ENCODE data around the gene BRAF. TPM values are rescaled to one million over a fixed set of nuclear protein-coding genes. Genes with fewer than 3 reads are reported as not detected.
A peak's percentile ranks its signal among the peaks of the same experiment; 100 is the strongest.
"Not testable (repeated sequence)": the region's sequence is repeated elsewhere in the genome, so short reads cannot be mapped to it uniquely, and the experiment has no call there.

BRAF gene
- total RNA-seq, 1 donor from 2014 or later, result 77.2 TPM

DNA sequence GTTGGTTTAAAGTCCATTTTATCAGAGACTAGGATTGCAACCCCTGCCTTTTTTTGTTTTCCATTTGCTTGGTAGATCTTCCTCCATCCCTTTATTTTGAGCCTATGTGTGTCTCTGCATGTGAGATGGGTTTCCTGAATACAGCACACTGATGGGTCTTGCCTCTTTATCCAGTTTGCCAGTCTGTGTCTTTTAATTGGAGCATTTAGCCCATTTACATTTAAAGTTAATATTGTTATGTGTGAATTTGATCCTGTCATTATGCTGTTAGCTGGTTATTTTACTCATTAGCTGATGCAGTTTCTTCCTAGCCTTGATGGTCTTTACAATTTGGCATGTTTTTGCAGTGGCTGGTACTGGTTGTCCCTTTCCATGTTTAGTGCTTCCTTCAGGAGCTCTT lies 212.3 kb downstream of the BRAF start:
- DNase-seq (ENCODE audit: low spot score), result not testable (repeated sequence)

DNA sequence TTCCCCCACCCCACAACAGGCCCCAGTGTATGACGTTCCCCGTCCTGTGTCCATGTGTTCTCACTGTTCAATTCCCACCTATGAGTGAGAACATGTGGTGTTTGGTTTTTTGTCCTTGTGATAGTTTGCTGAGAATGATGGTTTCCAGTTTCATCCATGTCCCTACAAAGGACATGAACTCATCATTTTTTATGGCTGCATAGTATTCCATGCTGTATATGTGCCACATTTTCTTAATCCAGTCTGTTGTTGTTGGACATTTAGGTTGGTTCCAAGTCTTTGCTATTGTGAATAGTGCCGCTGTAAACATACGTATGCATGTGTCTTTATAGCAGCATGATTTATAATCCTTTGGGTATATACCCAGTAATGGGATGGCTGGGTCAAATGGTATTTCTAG lies 216.0 kb downstream of the BRAF start:
- not testable (repeated sequence) for DNase-seq (ENCODE audit: low spot score)

DNA sequence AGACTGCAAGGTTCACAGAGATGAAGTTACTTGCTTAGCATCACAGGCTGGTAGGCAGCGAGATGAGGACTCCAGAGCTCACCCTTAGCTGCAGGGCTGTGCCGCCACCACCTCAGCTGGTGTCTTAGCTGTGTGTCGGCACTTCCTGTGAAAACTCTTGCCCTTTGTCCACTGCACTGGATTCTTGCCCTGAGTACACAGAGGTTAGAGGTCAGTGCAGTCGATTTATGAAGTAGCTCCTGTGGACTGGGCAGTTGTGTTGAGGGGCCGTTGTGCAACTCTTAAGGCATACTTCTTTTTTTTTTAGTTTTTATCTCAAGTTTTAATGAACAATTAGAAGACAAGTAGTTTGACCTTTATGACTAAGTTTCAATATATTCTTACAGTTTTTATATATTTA lies 217.6 kb downstream of the BRAF start:
- DNase-seq (ENCODE audit: low spot score), result no peak

DNA sequence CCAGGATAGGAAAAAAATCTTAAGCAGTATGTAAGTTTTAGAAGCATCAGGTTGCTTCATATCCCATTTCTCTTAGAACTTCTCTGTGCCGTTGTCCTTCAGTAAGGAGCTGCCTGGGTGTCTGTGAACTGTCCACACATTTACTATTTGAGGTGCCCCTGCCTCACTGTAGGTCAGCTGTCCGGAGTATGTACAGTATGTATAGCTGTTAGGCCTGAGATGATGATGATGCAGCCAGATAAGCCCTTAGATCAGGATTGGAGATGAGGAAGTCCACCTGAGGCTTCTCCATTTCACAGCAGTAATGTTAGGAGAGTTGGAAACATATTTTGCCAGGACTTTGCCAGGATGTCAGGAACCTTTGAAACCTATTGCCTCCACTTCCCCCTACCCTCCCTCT lies 220.5 kb downstream of the BRAF start:
- DNase-seq (ENCODE audit: low spot score), result no peak

DNA sequence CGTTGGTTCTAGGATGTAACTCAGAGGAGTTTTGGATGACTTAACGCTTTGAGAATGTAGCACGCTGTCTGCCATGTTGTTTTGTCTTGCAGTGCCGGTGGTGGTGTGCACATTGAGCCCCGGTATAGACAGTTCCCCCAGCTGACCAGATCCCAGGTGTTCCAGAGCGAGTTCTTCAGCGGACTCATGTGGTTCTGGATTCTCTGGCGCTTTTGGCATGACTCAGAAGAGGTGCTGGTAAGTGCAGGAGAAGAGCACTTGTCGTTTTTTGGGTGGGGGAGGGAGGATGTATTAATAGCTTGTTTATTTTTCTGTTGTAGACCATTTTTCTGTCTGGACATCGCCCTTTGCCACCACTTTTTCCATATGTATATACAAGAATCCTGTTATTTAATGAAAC lies 222.0 kb downstream of the BRAF start:
- no peak for DNase-seq (ENCODE audit: low spot score)

DNA sequence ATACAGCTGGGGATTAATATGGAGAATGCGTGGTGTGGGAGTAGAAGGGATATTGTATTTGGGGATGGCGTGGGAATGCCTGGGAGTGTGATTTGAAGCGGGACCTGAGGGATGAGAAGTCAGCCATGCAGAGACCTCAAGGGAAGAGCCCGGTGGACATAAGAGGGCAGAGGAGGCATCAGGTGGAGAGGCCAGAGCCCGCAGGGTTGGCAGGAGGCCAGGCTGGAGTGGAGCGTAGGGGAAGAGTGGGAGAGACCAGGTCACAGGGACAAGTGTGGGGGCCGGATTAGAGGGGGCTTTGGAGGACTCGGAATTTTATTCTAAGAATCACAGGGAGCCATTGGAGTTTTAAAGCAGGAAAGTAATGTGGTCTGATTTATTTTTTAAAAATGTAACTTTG lies 226.3 kb downstream of the BRAF start:
- DNase-seq (ENCODE audit: low spot score), result no peak

DNA sequence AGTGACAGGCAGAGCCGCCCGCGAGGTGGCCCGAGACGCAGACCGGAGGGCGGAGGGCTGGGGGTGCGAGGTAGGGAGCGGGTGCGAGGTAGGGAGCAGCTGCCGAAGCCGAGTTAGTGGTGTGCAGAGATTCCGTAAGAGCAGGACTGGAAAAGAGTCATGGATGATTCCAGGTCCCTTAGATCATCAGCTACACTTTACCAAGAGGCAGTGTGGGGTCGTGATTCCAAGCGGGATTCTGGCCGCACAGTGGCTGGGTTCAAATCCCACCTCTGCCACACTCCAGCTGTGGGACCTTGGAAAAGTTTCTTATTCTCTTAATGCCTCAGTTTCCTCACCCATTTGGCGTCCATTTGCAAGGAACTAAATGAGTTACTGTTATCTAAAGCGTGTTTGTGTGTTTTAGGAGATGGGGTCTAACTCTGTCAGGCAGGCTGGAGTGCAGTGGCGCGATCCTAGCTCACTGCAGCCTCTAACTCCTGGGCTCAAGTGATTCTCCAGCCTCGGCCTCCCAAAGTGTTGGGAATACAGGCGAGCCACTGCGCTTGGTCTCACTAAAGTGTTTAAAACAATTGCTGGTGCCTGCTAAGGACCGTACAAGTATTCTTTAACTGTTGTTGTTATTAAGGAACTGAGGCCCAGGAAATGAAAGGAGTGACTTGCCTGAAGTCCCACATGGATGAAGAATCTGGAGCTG lies 227.1 kb downstream of the BRAF start:
- no peak for DNase-seq (ENCODE audit: low spot score)

DNA sequence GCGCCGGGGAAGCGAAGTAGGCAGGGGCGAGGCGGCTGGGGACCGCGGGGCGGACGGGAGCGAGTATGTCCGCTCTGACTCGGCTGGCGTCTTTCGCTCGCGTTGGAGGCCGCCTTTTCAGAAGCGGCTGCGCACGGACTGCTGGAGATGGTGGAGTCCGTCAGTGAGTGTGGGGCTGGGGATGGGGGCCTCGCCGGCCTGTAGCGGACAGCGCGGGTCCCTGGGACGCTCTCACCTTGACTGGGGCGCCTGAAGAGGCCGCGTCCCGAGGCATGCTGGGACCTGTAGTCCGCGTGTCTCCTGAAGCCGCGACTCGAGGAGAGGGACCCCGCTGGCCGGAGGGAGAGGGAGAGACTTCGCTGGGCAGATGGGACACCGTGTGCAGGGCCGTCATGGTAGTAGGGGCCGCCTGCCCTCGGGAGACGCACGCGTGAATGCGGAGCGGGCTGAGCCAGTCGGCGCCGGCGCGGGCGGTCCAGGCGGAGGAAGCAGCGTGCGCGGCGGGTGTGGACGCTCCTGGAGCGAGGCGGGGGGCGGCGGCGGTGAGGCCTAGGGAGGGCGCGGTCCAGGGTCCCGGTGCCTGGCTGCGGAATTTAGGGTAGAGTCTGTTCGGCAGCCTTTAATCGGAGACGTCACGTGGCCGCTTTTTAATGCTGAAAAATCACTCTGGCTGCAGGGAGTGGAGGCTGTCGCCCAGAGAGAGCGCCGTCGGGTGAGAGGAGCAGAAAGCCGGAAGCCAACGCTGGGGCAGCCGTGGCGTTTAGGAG lies 227.9 kb downstream of the BRAF start, which contains the start of gene NDUFB2:
Gene NDUFB2 (plus strand): TSS at position 29 of the 767 bp plus-strand sequence. CDS start 37 bp downstream, at position 66.
- peak; percentile 74 for DNase-seq (ENCODE audit: low spot score)

DNA sequence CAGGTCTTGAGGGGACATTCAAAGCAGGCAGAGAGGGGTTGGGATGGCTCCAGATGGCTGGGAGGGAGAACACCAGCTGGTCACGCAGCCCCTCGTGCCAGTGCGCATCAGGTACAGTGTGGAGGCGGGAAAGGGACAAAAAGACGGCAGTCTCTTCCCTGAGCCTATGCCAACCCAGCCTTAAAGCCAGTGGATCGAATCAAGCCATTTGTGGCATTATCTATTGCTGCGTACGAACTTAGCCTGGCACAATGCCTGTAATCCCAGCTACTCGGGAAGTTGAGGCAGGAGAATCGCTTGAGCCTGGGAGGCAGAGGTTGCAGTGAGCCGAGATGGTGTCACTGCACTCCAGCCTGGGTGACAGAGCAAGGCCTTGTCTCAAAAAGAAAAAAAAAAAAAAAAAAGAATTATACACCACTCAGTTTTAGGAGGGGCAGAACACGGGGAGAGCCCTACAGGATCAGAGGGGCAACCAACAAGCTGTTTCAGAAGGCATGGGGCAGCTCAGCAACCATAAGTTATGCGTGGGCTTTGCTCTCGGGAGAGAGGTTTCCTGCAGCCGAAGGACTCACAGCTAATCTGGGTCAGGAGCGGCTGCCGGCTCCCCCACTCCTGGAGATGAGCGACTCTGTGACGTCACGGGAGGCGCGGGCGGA lies 228.6 kb downstream of the BRAF start:
- peak; percentile 97 for DNase-seq (ENCODE audit: low spot score)

DNA sequence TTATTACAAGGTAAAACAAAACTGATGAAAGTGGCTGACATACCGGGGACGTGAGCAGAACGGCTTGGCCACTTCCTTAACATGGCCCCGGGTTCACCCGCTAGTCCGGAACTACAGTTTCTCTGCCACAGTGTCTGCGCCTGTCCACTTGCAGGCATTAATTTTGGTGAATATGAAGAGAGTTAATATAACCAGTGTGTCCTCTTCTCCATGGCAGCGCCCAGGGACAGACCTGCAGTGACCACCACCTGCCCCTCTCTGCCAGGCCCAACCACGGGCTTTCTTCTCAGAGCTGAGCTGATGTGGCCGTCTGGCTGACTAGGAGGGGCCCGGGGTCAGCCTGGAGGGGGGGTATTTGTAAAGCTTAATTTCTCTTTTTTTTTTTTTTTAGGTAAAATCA lies 229.3 kb downstream of the BRAF start:
- no peak for DNase-seq (ENCODE audit: low spot score)

DNA sequence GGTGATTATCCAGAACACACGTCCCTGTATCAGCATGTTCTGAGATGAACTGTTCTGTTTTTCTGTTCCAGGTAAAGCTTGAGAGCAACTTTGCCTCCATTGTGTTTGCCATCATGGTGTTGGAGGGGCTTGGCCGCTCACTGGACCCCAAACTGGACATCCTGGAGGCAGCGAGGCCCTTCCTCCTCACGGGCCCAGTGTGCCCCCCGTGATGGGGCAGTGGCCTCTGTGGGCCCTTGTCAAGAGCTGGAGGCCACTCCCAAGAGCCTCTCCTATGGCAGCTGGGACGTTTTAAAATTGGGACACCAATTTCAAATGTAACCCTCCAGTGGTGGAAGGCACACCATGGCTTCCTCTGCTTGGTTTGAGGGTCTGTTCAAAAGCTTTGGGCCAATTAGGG lies 230.1 kb downstream of the BRAF start:
- no peak for DNase-seq (ENCODE audit: low spot score)

DNA sequence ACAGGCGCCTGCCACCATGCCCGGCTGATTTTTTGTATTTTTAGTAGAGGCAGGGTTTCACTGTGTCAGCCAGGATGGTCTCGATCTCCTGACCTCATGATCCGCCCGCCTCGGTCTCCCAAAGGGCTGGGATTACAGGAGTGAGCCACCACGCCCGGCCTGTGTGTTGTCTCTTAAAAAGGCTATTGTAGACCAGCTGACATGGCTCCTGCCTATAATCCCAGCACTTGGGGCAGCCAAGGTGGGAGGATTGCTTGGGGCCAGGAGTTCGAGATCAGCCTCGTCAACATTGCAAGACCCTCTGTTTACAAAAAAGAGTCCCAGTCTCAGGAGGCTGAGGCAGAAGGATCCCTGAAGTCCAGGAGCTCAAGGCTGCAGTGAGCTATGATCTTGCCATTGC lies 230.9 kb downstream of the BRAF start:
- not testable (repeated sequence) for DNase-seq (ENCODE audit: low spot score)

DNA sequence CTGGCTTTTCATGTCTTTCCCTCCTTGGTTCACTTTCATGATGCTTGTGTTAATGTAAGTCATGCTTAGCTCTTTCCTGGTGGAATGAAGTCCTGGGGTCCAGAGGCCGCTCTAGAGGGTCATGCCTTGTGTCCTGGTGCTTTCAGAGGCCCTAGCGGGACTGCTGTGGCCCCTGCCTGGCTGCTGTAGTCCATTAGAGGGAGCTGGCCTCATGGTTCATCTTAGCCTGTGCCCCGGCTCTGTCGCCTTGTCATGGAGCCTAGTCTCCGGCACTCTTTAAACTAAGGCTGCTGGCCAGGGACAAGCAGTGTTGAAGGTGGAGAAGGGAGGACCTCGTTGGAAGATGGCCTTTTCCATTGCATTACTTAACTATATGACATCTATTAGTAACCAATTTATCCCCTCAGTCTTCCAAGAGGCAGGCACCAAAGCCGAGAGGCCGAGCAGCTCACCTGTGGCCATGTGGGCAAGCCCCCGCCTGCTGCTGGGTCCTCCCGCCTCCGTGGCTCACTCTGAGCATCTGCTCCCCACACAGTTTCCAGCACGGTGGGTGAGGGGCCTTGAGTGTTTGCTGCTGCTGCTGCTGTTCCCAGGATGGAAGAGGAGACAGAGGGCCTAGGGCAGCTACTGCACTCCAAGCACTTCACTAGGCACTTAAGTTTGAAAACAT lies 233.2 kb downstream of the BRAF start:
- no peak for DNase-seq (ENCODE audit: low spot score)

DNA sequence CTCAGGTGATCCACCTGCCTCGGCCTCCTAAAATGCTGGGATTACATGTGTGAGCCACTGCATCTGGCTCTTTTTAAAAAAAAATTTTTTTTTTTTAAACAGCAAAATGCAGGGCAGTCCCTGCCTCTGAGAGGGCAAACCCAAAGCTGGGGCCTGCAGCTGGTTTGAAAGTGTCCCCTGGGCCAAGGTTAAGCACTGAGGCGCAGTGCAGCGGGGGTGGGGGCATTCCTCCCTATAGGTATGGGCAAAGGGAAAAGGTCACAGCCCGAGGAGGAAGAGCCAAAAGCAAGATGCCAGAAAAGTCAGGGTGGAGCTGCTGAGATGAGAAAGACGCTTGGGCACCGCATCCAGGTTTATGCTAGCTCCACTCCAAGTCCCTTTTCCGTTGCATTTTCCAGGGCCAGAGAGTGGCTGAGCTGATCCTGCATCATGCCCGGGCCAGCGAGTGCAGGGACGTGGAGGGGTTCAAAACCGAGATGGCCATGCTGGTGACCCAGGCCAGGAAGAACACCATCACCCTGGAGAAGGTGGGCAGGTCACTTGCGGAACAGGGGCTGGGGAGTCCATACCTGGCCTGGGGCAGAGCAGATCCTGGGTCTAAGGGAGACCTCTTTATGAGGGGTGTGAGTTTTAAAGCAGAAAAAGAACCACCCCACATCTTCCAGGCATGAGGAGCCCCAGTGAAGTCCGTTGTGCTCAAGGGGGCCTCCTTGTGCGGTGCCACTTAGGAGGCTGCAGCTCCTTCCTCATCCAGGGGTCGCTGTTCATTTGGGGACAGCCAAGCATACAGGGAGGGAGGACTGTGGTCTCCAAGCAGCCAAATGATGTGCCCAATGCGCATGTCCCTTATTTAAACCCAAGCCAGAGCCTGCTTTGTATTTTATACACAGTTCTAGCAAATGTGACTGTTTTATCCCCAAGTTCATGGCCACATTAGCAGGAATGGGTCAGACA lies 235.3 kb downstream of the BRAF start:
- DNase-seq (ENCODE audit: low spot score), result peak; percentile 6

DNA sequence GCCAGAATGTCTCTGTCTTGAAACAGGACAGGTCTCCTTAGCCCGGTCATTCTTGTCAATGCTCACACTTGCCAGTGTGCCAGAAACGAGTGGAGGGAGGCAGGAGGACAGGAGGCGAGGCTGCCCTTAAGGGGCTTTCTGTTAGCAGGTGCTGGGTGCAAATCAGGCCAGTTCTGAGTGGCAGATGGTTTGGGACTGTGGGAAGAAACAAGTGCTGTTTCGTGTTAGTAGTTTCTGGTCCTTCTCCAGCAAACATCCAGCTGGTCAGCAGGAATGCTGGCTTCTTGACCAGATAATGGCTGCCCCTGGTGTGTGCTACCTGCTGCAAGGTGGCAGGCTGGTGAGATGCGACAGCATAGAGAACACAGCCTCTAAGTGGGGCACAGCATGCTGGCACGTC lies 236.4 kb downstream of the BRAF start:
- no peak for DNase-seq (ENCODE audit: low spot score)

DNA sequence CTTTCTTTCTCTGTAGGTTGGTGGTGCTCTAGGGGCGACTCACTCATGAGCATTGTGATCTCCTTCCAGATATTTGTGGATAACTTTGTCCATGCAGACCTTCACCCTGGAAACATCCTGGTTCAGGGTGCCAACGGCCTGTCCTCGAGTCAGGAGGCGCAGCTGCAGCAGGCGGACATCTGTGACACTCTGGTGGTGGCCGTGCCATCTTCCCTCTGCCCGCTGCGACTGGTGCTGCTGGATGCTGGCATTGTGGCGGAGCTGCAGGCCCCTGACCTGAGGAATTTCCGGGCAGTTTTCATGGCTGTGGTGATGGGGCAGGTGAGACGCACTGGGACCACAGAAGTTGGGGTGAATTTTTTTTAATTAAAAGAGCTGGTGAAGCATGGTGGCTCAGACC lies 237.8 kb downstream of the BRAF start:
- no peak for DNase-seq (ENCODE audit: low spot score)

DNA sequence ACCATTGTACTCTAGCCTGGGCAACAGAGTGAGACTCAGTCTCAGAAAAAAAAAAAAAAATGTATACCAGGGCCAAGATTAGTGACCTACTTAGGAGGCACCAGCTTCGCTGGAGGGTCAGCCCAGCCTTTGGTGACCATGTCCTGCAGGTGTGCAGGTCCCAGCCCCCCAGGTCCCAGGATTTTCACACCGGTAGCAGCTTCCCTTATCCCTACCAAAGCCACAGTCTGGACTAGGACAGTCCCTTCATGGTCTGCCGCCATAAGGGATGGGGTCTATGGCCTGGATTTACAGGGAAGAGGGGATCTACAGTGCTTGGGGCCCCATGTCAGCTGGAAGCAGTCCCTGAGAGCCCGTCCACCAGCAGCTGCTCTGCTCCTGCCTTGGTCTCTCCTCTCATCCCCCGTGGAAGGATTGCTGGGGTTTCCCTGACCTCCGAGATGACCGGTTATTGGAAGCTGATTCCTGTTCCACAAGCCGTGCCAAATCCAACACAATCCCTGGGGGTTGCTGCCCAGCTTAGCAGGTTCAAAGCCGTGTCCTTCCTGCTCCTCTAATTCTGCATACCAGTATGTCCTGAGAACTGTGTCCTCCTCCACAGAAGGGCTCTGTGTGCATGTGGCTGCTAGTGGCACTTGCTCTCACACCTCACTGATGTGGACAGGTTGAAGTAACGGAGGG lies 239.2 kb downstream of the BRAF start:
- no peak for DNase-seq (ENCODE audit: low spot score)

DNA sequence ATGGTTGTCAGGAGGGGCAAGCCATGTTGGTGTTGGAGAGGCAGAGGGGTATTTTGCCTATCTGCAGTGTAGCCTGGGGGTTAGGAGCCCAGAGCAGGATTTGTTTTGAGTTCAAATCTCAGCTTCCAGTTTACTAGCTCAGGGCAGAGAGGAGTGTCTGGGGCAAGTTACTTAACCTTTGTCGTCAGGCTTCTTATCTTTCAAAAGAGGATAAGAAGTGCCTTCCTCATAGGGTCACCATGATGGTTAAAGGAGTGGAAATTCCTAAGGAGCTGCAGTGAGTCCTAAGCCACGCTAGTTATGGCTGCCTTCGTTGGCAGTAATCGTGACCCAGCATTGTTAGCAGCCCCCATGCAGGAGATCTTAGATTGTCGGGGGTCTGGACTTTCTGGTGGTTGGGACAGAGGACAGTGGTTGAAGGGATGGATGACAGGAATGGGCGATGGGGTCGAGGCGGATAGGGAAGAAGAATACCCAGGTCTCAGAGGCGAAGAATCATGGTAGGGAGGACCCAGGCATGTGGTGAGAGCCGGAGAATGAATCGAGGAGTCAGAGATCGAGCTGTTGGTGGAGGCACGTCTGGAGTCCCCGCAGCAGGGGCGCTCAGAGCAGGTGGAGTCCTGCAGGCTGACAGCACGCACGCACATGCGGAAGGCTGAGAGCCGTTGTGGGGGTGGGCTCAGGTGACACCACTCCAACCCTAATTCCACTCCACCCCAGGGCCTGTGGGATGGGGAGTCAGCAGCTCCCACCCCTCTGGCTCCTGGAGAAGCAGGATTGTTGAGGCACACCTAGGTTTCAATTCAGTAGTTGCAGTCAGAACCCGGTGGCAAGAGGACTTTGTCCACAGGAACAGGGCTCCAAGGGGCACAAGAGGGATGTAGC lies 240.4 kb downstream of the BRAF start:
- no peak for DNase-seq (ENCODE audit: low spot score)

DNA sequence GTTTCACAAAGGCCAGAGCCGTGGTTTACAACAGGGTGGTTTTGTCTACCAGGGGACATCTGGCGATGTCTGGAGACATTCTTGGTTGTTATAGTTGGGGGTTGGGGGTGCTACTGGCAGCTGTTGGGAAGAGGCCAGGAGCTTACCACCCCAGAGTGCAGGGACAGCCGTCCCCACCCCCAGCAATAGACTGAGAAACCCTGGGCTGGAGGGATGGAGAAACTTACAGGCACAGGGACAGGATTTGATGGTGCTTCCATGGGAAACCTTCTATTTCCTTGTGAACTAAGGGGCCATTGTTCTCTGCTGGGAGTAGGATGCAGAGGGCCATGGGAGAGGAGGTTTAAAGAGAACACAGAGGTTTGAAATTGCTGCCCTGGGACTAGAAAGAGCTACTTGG lies 241.1 kb downstream of the BRAF start:
- DNase-seq (ENCODE audit: low spot score), result no peak

Measured in ureter (tissue), 1 donor.